Body of pancreas (tissue), 4 donors: ENCODE results near the gene GP9. TPM values are rescaled to one million over a fixed set of nuclear protein-coding genes. Genes with fewer than 3 reads are reported as not detected.

Experiments
- ATAC-seq: fragments of 150-250 bp; one replicate; pipeline ENCODE4 v1.9.1; 2016
- DNase-seq, 4 donors: peaks; one replicate each; pipeline ENCODE4 v3.0.0-alpha.2; 2019
- H3K27ac ChIP-seq, 4 donors: fragments of 200-600 bp; sonication (generic); 1 replicate in 3 of 4; 2 replicates in 1 of 4; pipeline versions ENCODE4 v1.5.1 to v1.6.1; 2016 to 2019; ENCODE audit warnings: mild to moderate bottlenecking in 1 of 4, mixed read lengths in 1 of 4, moderate library complexity in 1 of 4
- H3K27me3 ChIP-seq, 2 donors: fragments of 200-600 bp; sonication (generic); one replicate each; pipeline ENCODE4 v1.6.0; 2016; ENCODE audit warnings: mild to moderate bottlenecking in 1 of 2
- H3K36me3 ChIP-seq, 2 donors: fragments of 200-600 bp; sonication (generic); replicated peaks in 1 of 2; 2 replicates each; pipeline ENCODE4 v1.5.1; 2016; ENCODE audit warnings: low read depth in 2 of 2; ENCODE audit not compliant: insufficient read depth in 1 of 2
- H3K4me1 ChIP-seq: fragments of 200-600 bp; sonication (generic); one replicate; pipeline ENCODE4 v1.6.0; 2016
- H3K4me3 ChIP-seq, 2 donors: fragments of 200-600 bp; sonication (generic); 1 replicate in 1 of 2; 2 replicates in 1 of 2; pipeline ENCODE4 v1.5.1; 2016 to 2019
- H3K9me3 ChIP-seq, 3 donors: fragments of 200-600 bp; sonication (generic); 1 replicate in 2 of 3; 2 replicates in 1 of 3; pipeline ENCODE4 v1.5.1; 2016
- CTCF ChIP-seq, 7 experiments: fragments of 450-650 bp in 4 of 7; fragments of 200-600 bp in 3 of 7; sonication (generic) in 3 of 7; IDR thresholded peaks; one replicate each; pipeline ENCODE4 v1.5.1; 2016 to 2019; ENCODE audit warnings: antibody characterized with exemption in 7 of 7
- POLR2A ChIP-seq, 3 donors: fragments of 450-650 bp; IDR thresholded peaks; one replicate each; pipeline ENCODE4 v1.6.1; 2016; ENCODE audit warnings: antibody characterized with exemption in 3 of 3, mild to moderate bottlenecking in 2 of 3
- WGBS, 2 donors: methylation state at CpG; one replicate each; pipeline ENCODE4 v1.1.5; 2017; 5-methylcytosine and 5-hydroxymethylcytosine counted together
- intact Hi-C: fragments of 100-400 bp; cut with DNase I; formaldehyde crosslinking; loops from one replicate; pipeline ENCODE4 v1.15.1; 2023
- total RNA-seq, 2 donors: library from RNA; depleted of rRNA; stranded (reverse); fragments of >200 nt; gene quantifications; one replicate each; pipeline ENCODE4 v1.1.0, GENCODE V29; 2016

GP9 gene
- not detected for total RNA-seq

DNA sequence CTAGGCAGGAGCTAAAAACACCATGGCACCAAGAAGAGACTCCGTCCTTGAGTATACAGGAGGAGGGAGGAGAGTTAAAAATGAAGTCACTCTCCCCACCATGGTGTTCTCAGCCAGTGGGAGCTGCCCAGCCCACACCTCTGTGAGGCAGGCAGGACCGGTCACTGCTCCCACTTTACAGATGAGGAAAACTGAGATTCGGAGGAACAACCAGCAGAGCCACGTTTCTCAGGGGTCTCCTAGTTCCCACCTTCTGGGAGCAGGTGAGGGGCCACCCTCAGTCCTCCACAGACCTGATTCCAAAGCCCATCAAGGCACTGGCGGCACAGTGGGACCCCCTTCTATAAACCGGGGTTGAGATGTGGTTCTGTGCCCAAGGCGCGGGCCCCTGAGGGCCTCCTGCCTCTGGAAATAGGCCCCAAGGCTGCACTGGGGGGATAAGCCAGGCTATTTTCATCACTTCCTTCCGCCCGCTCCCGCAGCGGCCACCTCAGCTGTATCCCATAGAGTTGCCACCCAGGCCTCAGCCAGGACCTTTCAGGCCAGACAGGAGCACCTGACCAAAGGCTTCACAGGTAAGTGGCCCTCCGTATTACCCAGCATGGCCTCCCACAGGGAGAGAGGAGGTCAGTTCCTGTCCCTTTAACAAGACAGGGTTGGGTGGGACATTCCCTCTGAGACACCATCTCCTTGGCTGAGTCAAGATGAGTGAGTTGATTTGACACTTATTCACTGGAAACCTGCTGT is at the start of gene GP9:
GP9 (plus strand) TSS at position 504 of the 747 bp plus-strand sequence. CDS start 961 bp downstream, outside the sequence.
- Histone ChIP-seq H3K9me3 (no peaks in the 10 kb centered on the region), H3K4me1 (peaks cover 26% of the 10 kb centered on the region), H3K4me3 (no peak within 1 kb of the TSS), H3K36me3 (no peaks in the 10 kb centered on the region), H3K27ac (no peak within 1 kb of the TSS), H3K27me3 (no peaks in the 10 kb centered on the region)
- TF ChIP-seq CTCF (IDR thresholded peaks at IDR 0.05): no peak
- TF ChIP-seq POLR2A (IDR thresholded peaks at IDR 0.05): no peak
- 79 to 85% methylated on average over 4 to 12 of the region's 13 CpGs for WGBS, 2 donors
- DNase-seq (no peak), ATAC-seq (no peak)
- intact Hi-C loops: no loop called here

DNA sequence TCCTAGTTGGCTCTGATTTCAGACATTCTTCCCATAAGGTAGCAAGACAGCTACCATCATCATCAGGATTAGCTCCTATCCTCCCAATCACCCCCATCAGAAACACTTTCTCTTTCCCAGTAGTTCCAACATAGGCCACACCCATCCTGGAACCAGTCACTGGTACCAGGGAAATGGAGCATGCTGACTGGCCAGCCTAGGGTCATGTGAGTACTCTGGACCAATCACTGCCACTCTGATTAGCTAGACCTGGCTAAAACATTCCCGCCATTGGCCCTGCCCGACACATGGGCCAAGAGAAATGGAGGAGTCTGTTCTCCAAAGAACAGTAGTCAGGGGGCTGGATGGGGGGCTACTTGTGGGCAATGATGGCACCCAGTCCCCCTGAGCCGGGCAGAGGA is 47.1 kb upstream of the GP9 start:
- WGBS, 2 donors: 94 to 100% methylated on average over 3 of the region's 3 CpGs
- Histone ChIP-seq H3K36me3 (no peaks in the 10 kb centered on the region), H3K27ac (peak overlapping the region in 1 of 4 donors; percentile 9), H3K27me3 (no peaks in the 10 kb centered on the region), H3K9me3 (no peaks in the 10 kb centered on the region), H3K4me1 (no peaks in the 10 kb centered on the region), H3K4me3 (no peak overlapping the region)
- ATAC-seq (no peak), DNase-seq (no peak)
- TF ChIP-seq CTCF (IDR thresholded peaks at IDR 0.05) (no peak), POLR2A (IDR thresholded peaks at IDR 0.05) (no peak)
- intact Hi-C loops: no loop called here

- Histone ChIP-seq H3K4me3 (no peak overlapping the region), H3K4me1 (no peaks in the 10 kb centered on the region), H3K27me3 (no peaks in the 10 kb centered on the region), H3K9me3 (no peaks in the 10 kb centered on the region), H3K36me3 (no peaks in the 10 kb centered on the region), H3K27ac (peak overlapping the region in 1 of 4 donors; percentile 9)
- whole genome bisulfite sequencing, 2 donors: 72 to 89% methylated on average over 13 of the region's 13 CpGs
- no peak for ATAC-seq
- no peak for TF ChIP-seq POLR2A (IDR thresholded peaks at IDR 0.05)
- TF ChIP-seq CTCF (IDR thresholded peaks at IDR 0.05): no peak
- intact Hi-C loops: no loop called here
- DNase-seq: no peak
These were observed 46.4 kb upstream of the GP9 start for GRCh38 chr3:129014148-129014547.

GRCh38 chr3:129014793-129015345 is 45.7 kb upstream of the GP9 start:
- no peak for DNase-seq
- peak overlapping the region in 1 of 4 donors; percentile 26 for H3K27ac ChIP-seq

More at GRCh38 chr3:129014793-129015345, 45.7 kb upstream of the GP9 start:
- no peaks in the 10 kb centered on the region for H3K36me3 ChIP-seq
- H3K9me3 ChIP-seq: no peaks in the 10 kb centered on the region
- no peak for TF ChIP-seq CTCF (IDR thresholded peaks at IDR 0.05)
- no peak for TF ChIP-seq POLR2A (IDR thresholded peaks at IDR 0.05)
- intact Hi-C loops: no loop called here
- no peak overlapping the region for H3K4me3 ChIP-seq
- ATAC-seq: no peak
- 72 to 78% methylated on average over 4 to 9 of the region's 9 CpGs for WGBS, 2 donors
- H3K27me3 ChIP-seq: no peaks in the 10 kb centered on the region
- H3K4me1 ChIP-seq: no peaks in the 10 kb centered on the region
